Measurements from ENCODE around the gene PHETA2.
"Not testable (repeated sequence)": the region's sequence is repeated elsewhere in the genome, so short reads cannot be mapped to it uniquely, and the experiment has no call there.

The PHETA2 gene

DNA sequence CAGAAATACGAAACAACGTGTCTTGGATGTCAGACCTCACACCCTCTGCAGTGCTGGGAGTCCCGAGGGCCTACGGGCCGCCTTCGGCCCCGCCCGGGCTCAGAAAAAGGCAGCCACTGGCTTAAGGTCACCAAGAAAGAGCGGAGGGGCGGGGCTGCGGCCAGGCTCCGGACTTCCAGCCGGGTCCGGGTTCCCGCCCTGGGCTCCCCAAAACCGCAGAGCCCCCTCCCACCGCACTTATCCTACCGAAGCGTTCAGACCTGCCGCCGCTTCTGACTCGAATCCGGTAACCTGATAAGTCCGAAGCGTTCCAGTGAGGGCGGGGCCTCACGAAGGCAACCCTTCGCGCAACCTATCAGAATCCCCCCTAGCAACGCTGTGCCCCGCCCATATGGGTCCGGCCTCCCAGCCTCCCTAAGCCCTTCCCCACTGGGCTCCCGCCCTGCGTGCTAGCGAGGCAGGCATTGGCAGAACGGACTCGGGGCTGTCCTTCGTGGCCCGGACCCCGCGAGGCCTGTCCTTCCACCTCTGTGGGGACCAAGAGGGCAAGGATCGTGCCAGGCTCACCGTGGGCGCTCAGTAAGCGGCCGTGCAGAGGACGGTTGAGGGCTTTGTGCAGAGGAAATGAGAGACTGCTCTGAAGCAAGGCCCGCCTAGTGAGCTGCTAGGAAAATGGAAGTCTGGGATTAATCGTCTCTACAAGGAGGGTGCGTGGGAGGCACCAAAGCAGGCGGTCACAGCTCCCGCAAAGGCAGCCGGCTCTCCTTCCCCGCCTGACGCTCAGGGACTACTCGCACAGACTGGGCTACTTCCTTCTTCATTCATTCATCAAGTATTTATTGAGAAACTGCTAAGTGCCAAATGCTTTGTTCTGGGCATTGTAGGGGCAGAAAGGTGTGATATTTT lies 3.3 kb upstream of the PHETA2 start, which contains the start of gene NAGA:
Gene NAGA, minus strand, starts transcription at position 296 of the 906 bp plus-strand sequence. CDS start 515 bp downstream, outside the sequence.
- peak; percentile 99 for DNase-seq

DNA sequence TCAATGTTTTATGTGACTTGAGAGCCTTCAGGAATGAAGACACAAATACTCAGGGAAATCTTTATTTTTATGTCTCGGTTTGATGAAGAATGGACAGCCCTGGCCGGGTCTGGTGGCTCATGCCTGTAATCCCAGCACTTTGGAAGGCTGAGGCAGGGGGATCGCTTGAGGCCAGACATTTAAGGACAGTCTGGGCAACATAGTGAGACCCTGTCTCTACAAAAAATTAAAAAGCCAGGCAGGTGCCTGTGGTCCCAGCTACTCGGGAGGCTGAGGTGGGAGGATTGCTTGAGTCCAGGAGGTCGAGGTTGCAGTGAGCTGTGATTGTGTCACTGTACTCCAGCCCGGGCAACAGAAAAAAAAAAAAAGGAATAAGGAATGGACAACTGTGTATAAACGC lies 2.5 kb upstream of the PHETA2 start:
- DNase-seq, result not testable (repeated sequence)

GRCh38 chr22:42072606-42073330 lies 1.3 kb upstream of the PHETA2 start:
- no peak for DNase-seq

GRCh38 chr22:42073621-42074041 lies 417 bp upstream of the PHETA2 start:
- DNase-seq, result no peak

DNA sequence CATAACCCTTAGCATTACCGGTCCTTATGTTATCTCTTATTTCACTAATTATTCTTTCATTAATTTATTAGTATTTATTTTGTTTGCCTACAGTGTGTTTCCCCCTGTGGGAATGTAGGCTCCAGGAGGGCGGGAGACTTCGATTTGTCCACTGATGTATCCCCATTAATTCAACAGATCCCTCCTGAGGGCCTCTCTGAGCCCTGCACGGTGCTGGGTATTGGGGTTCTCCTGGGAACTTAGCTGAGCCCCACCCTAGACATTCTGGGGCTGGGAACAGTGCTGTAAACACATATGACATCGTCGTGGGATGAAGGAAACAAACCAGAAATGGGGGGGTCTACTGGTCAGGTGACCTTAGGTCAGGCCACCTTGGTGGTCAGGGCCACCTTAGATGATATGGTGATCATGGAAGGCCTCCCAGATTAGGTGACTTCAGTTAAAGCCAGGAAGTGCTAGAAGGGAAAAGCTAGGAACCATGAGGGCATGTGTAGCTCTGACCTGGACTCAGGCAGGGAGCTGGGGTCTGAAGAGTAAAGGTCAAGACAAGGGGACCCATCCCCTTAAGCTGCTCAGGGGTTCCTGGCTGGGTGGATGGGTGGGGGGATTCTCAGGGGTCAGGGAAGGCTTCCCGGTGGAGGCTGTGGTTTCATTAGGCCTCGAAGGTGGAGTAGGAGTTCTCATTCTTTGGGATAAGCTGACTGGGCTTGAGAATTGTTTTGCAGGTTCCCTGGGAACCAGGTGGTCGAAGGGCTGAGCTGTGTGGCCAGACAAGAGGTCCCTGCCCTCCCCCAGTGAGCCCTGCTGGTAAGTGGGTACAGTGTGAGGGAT lies 1.0 kb downstream of the PHETA2 start:
- DNase-seq, result no peak

DNA sequence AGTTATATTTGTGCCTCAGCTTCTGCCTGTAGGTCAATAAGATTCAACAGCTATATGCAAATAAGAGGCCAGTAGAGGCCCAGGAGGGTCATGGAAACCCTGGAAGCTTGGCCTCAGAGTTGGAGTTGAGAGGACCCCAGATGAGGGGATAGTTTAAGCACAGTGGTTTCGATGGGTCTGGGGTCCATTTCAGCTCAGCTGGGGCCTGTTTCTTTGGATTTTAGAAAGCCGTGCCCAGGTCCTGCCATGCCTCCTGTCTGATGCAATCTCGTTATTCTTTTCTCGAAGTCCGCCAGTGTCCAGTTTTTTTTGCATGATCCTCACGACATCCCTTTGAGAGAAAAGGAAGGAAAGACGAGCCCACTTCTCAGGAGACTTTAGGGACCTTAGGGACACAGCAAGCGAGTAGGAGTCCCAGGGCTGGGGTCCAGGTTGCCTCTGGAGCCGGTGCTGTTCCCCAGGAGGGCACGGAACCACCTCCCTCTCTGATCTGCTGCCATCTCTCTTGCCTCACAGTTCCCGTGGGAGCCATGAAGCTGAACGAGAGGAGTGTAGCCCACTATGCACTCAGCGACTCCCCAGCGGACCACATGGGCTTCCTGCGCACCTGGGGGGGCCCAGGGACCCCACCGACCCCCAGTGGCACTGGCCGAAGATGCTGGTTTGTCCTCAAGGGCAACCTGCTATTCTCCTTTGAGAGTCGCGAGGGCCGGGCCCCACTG lies 2.9 kb downstream of the PHETA2 start:
- no peak for DNase-seq

DNA sequence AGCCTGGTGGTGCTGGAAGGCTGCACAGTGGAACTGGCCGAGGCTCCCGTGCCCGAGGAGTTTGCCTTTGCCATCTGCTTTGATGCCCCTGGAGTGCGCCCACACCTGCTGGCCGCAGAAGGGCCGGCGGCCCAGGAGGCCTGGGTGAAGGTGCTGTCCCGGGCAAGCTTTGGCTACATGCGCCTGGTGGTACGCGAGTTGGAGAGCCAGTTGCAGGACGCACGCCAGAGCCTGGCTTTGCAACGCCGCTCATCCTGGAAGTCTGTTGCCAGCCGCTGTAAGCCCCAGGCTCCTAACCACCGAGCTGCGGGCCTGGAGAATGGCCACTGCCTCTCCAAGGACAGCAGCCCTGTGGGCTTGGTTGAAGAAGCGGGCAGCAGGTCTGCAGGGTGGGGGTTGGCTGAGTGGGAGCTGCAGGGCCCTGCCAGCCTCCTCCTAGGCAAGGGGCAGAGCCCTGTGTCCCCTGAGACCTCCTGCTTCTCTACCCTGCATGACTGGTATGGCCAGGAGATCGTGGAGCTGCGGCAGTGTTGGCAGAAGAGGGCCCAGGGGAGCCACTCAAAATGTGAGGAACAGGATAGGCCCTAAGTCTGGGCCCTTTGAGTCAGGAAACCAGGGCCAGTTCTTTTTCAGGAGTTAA lies 3.6 kb downstream of the PHETA2 start:
- DNase-seq, result no peak

GRCh38 chr22:42078469-42079318 lies 4.6 kb downstream of the PHETA2 start:
- DNase-seq, result no peak

DNA sequence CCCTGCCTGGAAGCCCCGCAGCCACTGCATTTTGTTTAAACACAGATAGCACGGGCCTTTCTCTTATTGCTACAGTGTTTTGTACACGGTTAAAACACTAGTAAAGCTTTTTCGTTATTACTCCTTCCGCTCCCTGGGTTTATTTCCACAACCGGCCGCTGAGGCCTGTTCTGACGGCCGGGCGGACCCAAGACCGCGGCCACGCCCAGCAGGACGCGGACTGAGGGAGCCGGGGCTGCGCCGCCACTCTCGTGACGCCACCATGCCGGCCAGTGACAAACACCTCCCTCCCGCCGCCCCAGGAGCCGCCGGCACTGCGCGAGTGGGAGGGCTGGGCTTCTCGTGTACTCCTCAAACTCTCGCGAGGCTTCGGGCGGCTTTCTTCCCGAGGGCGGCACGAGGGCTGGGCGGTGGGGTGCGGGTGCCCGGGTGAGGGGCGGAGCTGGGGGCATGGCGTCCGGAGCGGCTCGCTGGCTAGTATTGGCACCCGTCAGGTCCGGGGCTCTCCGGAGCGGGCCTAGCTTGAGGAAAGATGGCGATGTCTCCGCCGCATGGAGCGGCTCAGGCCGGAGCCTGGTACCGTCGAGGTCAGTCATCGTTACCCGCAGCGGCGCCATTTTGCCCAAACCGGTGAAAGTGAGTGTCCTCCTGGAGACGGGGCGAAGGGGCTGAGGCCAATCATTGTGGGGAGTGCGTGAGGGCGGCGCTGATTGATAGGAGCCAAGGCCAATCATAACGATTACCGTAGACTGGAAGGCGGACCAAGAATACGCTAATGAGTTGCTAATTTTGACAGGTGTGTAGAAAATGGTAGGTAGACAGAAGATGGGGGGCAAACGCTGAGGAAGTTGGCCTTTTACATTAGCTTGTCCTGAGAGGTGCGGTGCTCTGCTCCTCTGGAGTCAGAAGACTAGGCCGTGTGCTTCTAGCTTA lies 5.5 kb downstream of the PHETA2 start, which contains the start of gene SMDT1:
Gene SMDT1, plus strand, starts transcription at position 382 of the 933 bp plus-strand sequence. Its CDS starts 69 bp downstream, at position 451.
- peak; percentile 96 for DNase-seq

GRCh38 chr22:42080287-42080686 lies 6.2 kb downstream of the PHETA2 start:
- DNase-seq, result no peak

GRCh38 chr22:42083119-42083518 lies 9.1 kb downstream of the PHETA2 start:
- DNase-seq, result no peak

- no peak for DNase-seq
Measured at GRCh38 chr22:42084874-42085273, 10.8 kb downstream of the PHETA2 start.

DNA sequence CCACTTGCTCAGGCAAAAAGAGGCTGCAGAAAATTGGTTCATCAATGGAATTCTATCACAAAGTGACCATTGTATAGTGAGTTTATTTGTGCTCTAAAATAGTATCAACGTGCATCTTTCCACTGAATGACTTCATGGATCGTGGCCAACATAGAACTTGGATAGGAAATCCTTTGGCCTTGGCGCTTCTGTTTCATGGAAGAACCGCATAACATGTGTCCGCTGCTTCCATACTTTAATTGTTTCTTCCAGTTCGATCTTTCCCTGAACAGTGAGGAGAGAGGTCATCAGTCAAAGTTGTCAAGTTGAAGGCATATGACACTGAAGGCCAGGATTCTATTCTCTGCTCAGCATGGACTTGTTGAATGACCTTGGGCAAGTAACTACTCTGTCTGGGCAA lies 12.0 kb downstream of the PHETA2 start:
- no peak for DNase-seq

GRCh38 chr22:42090596-42091454 lies 16.8 kb downstream of the PHETA2 start, which contains the start of gene NDUFA6:
NDUFA6 (minus strand) TSS chr22:42090772; CDS start chr22:42090744, 28 bp downstream.
- peak; percentile 100 for DNase-seq

DNA sequence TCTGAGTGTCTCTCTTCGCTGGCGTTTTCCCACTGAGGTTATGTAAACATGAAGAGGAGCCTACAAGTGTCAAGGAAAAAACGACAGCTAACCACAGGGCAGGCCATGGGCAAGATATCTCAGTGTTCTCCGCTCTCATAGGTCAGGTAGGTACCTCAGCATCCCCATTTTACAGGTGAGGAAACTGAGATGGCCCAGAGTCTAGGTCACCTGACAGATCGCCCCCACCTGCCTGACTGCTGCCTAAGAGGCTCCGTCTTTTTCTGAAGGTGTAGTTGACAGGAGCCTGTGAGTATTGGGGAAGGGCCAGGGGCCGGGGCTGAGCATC lies 17.4 kb downstream of the PHETA2 start:
- DNase-seq, result no peak

DNA sequence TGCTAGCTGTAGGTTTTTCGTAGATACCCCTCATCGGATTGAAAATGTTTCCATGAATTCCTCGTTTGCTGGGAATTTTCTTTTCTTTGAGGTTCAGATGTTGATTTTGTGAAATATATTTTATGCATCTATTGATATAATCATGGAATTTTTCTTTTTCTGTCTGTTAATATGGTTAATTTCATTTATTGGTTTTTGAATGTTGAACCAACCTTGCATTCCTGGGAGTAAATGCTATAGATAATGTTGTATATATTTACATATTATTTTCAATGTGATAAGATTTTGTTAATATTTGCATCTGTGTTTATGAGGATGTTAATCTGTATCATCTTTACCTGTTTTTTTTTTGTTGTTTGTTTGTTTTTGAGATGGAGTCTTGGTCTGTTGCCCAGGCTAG lies 27.2 kb downstream of the PHETA2 start:
- no peak for DNase-seq

DNA sequence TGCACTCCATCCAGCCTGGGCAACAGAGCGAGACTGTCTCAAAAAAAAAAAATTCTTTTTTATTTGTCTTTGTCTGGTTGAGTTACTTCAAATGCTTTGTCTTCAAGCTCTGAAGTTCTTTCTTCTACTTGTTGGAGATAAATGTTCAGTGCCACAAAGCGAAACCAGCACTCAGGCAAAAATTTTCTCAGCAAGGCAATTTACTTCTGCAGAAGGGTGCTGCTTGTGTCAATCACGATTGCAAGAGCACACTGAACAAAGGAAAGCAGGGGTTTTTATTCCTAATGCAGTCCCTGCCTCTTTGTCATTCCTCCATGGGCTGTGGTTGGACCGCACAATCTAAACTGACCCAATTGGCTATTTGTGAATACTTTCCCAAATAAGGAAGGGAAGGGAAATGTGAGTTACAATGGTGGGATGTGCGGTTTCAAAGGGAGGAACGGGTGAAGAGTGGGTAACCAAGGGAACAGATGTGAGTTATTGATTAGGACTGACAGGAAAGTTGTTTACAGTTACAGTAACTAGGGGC lies 30.3 kb downstream of the PHETA2 start:
- DNase-seq, result not testable (repeated sequence)

DNA sequence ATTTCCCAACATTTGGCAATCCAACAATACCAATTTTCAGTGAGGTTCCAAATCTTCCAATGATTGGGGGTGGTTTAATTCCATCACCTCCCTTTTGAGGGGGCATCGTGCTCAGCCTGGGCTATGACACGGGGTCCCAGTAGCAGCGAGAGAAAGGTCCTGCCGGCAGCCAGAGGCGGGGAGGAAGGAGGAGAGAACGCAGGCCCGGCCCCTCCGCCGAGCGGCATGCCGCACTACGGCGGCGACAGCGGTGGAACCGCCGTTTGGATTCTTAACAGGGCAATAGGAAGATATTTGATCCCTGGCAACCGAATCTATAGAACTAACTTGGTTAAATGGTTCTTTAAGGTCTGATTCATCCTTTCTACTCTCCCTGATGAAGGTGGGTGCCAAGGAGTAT lies 34.8 kb downstream of the PHETA2 start:
- DNase-seq, result no peak

All from MV-4-11 (cell line).